Endothelial cell of umbilical vein (primary cell): Measurements from ENCODE around the gene ATP6V1B1.

Experiments used
- EZH2 ChIP-seq: IDR thresholded peaks from 2 replicates; pipeline ENCODE4 v1.6.1; 2012; ENCODE audit warnings: borderline replicate concordance, low read depth, mild to moderate bottlenecking, moderate library complexity, low read length, inconsistent platforms; ENCODE audit not compliant: severe bottlenecking
- POLR2A ChIP-seq: IDR thresholded peaks from 2 replicates; pipeline ENCODE4 v1.6.1; 2012; ENCODE audit warnings: low read depth, mild to moderate bottlenecking, control low read depth, low read length
- POLR2AphosphoS5 ChIP-seq: IDR thresholded peaks from 2 replicates; pipeline ENCODE4 v1.6.1; 2012; ENCODE audit warnings: low read depth, mild to moderate bottlenecking, control low read depth, low read length, moderate library complexity; ENCODE audit not compliant: insufficient read depth
- TF ChIP-seq, protein P1 (sequence below), 2 donors: IDR thresholded peaks; 1 replicate in 1 of 2; 2 replicates in 1 of 2; pipeline ENCODE4 v1.5.1; 2011; ENCODE audit warnings: low read length in 2 of 2, mild to moderate bottlenecking in 2 of 2, moderate library complexity in 2 of 2, control low read depth in 1 of 2, inconsistent platforms in 1 of 2, low read depth in 1 of 2; ENCODE audit not compliant: insufficient read depth in 1 of 2; ENCODE audit errors: extremely low read depth in 1 of 2
- TF ChIP-seq, protein P2 (sequence below): IDR thresholded peaks from 2 replicates; pipeline ENCODE4 v1.6.1; 2011; ENCODE audit not compliant: insufficient read depth, insufficient read length

DNA sequence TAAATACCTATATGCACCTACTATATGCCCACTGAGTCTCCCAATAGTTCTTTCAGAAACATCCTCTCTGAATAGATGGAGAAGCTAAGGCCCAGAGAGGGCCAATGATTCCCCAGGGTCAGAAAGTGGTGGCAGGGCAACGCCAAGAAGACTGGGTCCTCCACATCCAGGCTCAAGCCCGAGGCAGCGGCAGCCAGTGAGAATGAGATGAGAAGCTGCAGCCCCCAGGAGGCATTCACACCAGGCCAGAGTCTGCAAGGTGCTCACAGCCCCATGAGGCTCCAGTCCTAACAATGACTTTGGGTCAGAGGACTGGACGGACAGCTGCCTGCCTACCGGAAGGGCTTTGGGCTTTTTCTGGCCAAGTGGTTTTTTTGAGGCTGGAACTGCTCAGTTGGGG, 55.4 kb downstream of the ATP6V1B1 start:
- TF ChIP-seq POLR2A = no peak
- TF ChIP-seq, protein P1, sequence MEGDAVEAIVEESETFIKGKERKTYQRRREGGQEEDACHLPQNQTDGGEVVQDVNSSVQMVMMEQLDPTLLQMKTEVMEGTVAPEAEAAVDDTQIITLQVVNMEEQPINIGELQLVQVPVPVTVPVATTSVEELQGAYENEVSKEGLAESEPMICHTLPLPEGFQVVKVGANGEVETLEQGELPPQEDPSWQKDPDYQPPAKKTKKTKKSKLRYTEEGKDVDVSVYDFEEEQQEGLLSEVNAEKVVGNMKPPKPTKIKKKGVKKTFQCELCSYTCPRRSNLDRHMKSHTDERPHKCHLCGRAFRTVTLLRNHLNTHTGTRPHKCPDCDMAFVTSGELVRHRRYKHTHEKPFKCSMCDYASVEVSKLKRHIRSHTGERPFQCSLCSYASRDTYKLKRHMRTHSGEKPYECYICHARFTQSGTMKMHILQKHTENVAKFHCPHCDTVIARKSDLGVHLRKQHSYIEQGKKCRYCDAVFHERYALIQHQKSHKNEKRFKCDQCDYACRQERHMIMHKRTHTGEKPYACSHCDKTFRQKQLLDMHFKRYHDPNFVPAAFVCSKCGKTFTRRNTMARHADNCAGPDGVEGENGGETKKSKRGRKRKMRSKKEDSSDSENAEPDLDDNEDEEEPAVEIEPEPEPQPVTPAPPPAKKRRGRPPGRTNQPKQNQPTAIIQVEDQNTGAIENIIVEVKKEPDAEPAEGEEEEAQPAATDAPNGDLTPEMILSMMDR (IDR thresholded peaks at IDR 0.05; ENCODE audit: extremely low read depth in 1 of 2, insufficient read depth in 1 of 2, low read depth in 1 of 2, low read length in 2 of 2) = no peak
- no peak for TF ChIP-seq EZH2
- TF ChIP-seq, protein P2, sequence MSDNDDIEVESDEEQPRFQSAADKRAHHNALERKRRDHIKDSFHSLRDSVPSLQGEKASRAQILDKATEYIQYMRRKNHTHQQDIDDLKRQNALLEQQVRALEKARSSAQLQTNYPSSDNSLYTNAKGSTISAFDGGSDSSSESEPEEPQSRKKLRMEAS = no peak
- TF ChIP-seq POLR2AphosphoS5 = no peak
